ENCODE results near the gene HMGB4.

HMGB4 gene

GRCh38 chr1:33903210-33903589 lies 39.3 kb downstream of the HMGB4 start:
- no peak for DNase-seq (ENCODE audit: low spot score)
- CTCF ChIA-PET, result no interaction called here
- TF ChIP-seq, protein P1, sequence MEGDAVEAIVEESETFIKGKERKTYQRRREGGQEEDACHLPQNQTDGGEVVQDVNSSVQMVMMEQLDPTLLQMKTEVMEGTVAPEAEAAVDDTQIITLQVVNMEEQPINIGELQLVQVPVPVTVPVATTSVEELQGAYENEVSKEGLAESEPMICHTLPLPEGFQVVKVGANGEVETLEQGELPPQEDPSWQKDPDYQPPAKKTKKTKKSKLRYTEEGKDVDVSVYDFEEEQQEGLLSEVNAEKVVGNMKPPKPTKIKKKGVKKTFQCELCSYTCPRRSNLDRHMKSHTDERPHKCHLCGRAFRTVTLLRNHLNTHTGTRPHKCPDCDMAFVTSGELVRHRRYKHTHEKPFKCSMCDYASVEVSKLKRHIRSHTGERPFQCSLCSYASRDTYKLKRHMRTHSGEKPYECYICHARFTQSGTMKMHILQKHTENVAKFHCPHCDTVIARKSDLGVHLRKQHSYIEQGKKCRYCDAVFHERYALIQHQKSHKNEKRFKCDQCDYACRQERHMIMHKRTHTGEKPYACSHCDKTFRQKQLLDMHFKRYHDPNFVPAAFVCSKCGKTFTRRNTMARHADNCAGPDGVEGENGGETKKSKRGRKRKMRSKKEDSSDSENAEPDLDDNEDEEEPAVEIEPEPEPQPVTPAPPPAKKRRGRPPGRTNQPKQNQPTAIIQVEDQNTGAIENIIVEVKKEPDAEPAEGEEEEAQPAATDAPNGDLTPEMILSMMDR (conservative IDR thresholded peaks at IDR 0.05; ENCODE audit: low read depth), result no peak
- POLR2A ChIA-PET (ENCODE audit: low non-redundant PET), result no interaction called here
- no peak overlapping the region for H3K27ac ChIP-seq

GRCh38 chr1:33905241-33905640 lies 41.4 kb downstream of the HMGB4 start:
- CTCF ChIA-PET, result no interaction called here
- POLR2A ChIA-PET (ENCODE audit: low non-redundant PET), result interaction anchor here (0.7 kb wide), 1 partner anchor 29 kb away, joined by 4 read pairs; no protein-coding TSS in a partner anchor
- no peak for DNase-seq (ENCODE audit: low spot score)
- no peak overlapping the region for H3K27ac ChIP-seq
- TF ChIP-seq, protein P1 (conservative IDR thresholded peaks at IDR 0.05; ENCODE audit: low read depth), result no peak

- no peak for DNase-seq (ENCODE audit: low spot score)
- CTCF ChIA-PET, result no interaction called here
- TF ChIP-seq, protein P1 (conservative IDR thresholded peaks at IDR 0.05; ENCODE audit: low read depth), result no peak
- POLR2A ChIA-PET (ENCODE audit: low non-redundant PET), result no interaction called here
- H3K27ac ChIP-seq, result no peak overlapping the region
Observed at GRCh38 chr1:33906156-33906555, 42.3 kb downstream of the HMGB4 start.

GRCh38 chr1:33908324-33908956 lies 44.6 kb downstream of the HMGB4 start:
- TF ChIP-seq, protein P1 (conservative IDR thresholded peaks at IDR 0.05; ENCODE audit: low read depth), result no peak
- ChIA-PET CTCF (interaction anchor here (0.7 kb wide), 1 partner anchor 213 kb away, joined by 5 read pairs; no protein-coding TSS in a partner anchor), POLR2A (ENCODE audit: low non-redundant PET) (no interaction called here)
- H3K27ac ChIP-seq, result no peak overlapping the region
- no peak for DNase-seq (ENCODE audit: low spot score)

All from RWPE1 (cell line).